Thyroid gland (tissue), 4 donors: Measurements from ENCODE around the gene NAALADL2. TPM values are rescaled to one million over a fixed set of nuclear protein-coding genes. Genes with fewer than 3 reads are reported as not detected.

ENCODE experiments used
- DNase-seq, 2 donors: peaks; one replicate each; pipeline ENCODE4 v3.0.0-alpha.2; 2019
- H3K27ac ChIP-seq, 3 donors: fragments of 200-600 bp; sonication (generic); 1 replicate in 2 of 3; 2 replicates in 1 of 3; pipeline ENCODE4 v1.5.1; 2016 to 2019; ENCODE audit warnings: mild to moderate bottlenecking in 1 of 3, moderate library complexity in 1 of 3
- H3K27me3 ChIP-seq: fragments of 200-600 bp; sonication (generic); one replicate; pipeline ENCODE4 v1.5.1; 2019
- H3K36me3 ChIP-seq, 2 donors: fragments of 200-600 bp; sonication (generic); one replicate each; pipeline ENCODE4 v1.5.1; 2016 to 2019
- H3K4me1 ChIP-seq, 2 donors: fragments of 200-600 bp; sonication (generic); one replicate each; pipeline ENCODE4 v1.5.1; 2017 to 2019
- H3K4me3 ChIP-seq, 3 donors: fragments of 200-600 bp; sonication (generic); replicated peaks in 1 of 3; 1 replicate in 2 of 3; 2 replicates in 1 of 3; pipeline ENCODE4 v1.5.1; 2016; ENCODE audit warnings: mild to moderate bottlenecking in 1 of 3
- H3K9me3 ChIP-seq: fragments of 200-600 bp; sonication (generic); one replicate; pipeline ENCODE4 v1.5.1; 2017
- POLR2A ChIP-seq, 2 donors: fragments of 450-650 bp; IDR thresholded peaks; one replicate each; pipeline ENCODE4 v1.6.1; 2017; ENCODE audit warnings: antibody characterized with exemption in 2 of 2, mild to moderate bottlenecking in 2 of 2, moderate library complexity in 1 of 2
- WGBS, 2 donors: methylation state at CpG; one replicate each; pipeline ENCODE4 v1.1.5; 2017; 5-methylcytosine and 5-hydroxymethylcytosine counted together
- intact Hi-C: fragments of 100-400 bp; cut with DNase I; formaldehyde crosslinking; loops from one replicate; pipeline ENCODE4 v1.15.1; 2023
- total RNA-seq, 4 donors: library from RNA; depleted of rRNA; stranded (reverse); fragments of >200 nt; gene quantifications; one replicate each; pipeline ENCODE4 v1.2.3, GENCODE V29; 2016
- TF ChIP-seq, protein P1 (sequence below), 6 experiments: fragments of 200-600 bp in 3 of 6; fragments of 450-650 bp in 3 of 6; sonication (generic) in 3 of 6; IDR thresholded peaks; one replicate each; pipeline ENCODE4 v1.5.1; 2016 to 2019; ENCODE audit warnings: antibody characterized with exemption in 6 of 6, mild to moderate bottlenecking in 2 of 6, inconsistent platforms in 1 of 6, moderate library complexity in 1 of 6

NAALADL2 gene
- total RNA-seq, 4 donors from 2014 or later: 7.6 to 14.7 (median 9.0) TPM

DNA sequence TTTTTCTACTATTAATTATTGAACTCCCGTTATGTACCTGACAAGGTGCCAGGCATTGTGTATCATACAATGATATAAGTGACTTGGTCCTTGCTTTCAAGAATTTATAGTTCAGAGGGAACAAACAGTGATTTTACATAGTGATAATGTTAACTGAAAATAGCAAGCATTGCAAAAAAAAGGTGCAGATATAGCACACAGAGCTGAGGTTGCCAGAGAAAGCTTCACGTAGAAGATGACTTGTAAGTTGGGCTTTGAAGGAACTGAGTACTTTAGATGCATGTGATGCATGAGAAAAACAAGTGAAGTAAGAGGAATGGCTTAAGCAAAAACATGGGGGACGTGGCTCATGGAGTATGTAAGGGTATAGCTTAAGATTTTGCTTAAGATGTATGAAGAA is 584.5 kb downstream of the NAALADL2 start:
- no peak for TF ChIP-seq POLR2A (IDR thresholded peaks at IDR 0.05)
- TF ChIP-seq, protein P1, sequence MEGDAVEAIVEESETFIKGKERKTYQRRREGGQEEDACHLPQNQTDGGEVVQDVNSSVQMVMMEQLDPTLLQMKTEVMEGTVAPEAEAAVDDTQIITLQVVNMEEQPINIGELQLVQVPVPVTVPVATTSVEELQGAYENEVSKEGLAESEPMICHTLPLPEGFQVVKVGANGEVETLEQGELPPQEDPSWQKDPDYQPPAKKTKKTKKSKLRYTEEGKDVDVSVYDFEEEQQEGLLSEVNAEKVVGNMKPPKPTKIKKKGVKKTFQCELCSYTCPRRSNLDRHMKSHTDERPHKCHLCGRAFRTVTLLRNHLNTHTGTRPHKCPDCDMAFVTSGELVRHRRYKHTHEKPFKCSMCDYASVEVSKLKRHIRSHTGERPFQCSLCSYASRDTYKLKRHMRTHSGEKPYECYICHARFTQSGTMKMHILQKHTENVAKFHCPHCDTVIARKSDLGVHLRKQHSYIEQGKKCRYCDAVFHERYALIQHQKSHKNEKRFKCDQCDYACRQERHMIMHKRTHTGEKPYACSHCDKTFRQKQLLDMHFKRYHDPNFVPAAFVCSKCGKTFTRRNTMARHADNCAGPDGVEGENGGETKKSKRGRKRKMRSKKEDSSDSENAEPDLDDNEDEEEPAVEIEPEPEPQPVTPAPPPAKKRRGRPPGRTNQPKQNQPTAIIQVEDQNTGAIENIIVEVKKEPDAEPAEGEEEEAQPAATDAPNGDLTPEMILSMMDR (IDR thresholded peaks at IDR 0.05): no peak
- 87 to 89% methylated on average over 3 of the region's 3 CpGs for WGBS, 2 donors
- no peak for DNase-seq
- Histone ChIP-seq H3K4me3 (no peak overlapping the region), H3K27me3 (no peaks in the 10 kb centered on the region), H3K27ac (no peak overlapping the region), H3K9me3 (no peaks in the 10 kb centered on the region), H3K36me3 (no peaks in the 10 kb centered on the region), H3K4me1 (no peaks in the 10 kb centered on the region)
- intact Hi-C loops: no loop called here

DNA sequence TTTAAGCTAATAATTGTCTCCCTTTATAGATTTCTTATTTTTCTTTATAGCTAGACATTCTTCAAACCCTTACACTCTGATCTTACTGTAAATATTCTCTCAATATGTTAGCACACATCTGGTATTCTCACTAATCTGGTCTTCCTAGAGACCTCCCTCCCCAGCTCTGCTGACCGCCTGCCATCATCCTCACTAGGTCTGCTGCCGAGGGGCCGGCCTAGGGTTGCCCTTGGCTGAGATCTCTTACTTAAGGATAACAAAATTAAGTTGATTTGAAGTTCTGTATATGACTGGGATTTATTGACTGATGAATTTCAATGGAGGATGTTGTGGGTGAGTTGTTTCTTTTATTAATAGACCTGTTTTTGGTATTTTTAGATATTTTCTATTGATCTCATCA is 586.6 kb downstream of the NAALADL2 start:
- no peaks in the 10 kb centered on the region for H3K4me1 ChIP-seq
- no peak for TF ChIP-seq POLR2A (IDR thresholded peaks at IDR 0.05)
- TF ChIP-seq, protein P1 (IDR thresholded peaks at IDR 0.05): no peak
- 94 to 95% methylated on average over 3 of the region's 3 CpGs for WGBS, 2 donors
- no peak for DNase-seq
- no peak overlapping the region for H3K27ac ChIP-seq
- no peaks in the 10 kb centered on the region for H3K27me3 ChIP-seq
- H3K4me3 ChIP-seq: no peak overlapping the region
- H3K9me3 ChIP-seq: no peaks in the 10 kb centered on the region
- intact Hi-C loops: no loop called here
- no peaks in the 10 kb centered on the region for H3K36me3 ChIP-seq

DNA sequence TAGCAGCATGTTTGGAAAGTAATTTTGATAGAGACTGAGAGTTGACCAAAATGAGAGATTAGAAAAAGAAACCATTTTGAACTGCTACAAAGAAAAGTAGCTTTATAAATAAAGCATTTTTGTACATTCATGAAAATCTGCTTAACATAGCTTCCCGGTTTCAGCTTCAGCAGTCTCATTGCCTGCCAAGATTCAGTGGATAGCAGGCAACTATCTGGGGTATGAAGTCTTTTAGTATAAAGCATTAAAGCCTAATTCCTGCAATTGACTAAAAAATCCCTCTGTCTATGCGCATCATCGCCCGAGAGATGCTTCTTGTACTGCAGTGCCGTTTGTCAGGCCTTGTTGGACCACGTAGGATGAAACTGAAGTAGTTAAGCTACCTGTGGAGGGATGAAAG is 588.4 kb downstream of the NAALADL2 start:
- intact Hi-C loops: no loop called here
- Histone ChIP-seq H3K4me1 (no peaks in the 10 kb centered on the region), H3K9me3 (peaks cover 3% of the 10 kb centered on the region), H3K4me3 (no peak overlapping the region), H3K27ac (no peak overlapping the region), H3K27me3 (no peaks in the 10 kb centered on the region), H3K36me3 (no peaks in the 10 kb centered on the region)
- no peak for DNase-seq
- TF ChIP-seq POLR2A (IDR thresholded peaks at IDR 0.05): no peak
- TF ChIP-seq, protein P1 (IDR thresholded peaks at IDR 0.05): no peak
- WGBS, 2 donors: 82% methylated on average over 6 of the region's 6 CpGs

DNA sequence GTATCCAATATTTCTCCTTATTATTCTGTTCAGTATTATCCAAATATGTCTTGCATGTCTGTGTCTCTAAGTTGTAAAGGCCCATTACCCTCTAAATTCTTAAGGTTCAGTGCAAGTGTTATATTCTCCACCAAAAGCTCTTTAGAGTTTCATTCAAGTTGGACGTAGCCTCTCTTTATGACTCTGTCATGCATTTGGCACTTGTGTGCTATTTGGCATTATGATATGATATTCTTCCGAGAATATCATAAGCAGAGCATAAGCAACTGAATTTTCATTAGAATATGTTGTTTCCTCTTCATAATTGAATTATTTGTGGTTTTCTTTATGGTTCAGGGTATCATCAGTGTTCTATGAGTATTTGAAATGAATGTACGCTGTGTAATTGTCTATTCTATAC is 594.2 kb downstream of the NAALADL2 start:
- no peaks in the 10 kb centered on the region for H3K36me3 ChIP-seq
- H3K27ac ChIP-seq: no peak overlapping the region
- 93 to 95% methylated on average over 3 of the region's 3 CpGs for WGBS, 2 donors
- TF ChIP-seq, protein P1 (IDR thresholded peaks at IDR 0.05): no peak
- no peak for TF ChIP-seq POLR2A (IDR thresholded peaks at IDR 0.05)
- intact Hi-C loops: no loop called here
- no peaks in the 10 kb centered on the region for H3K27me3 ChIP-seq
- no peak for DNase-seq
- no peaks in the 10 kb centered on the region for H3K4me1 ChIP-seq
- peaks cover 3% of the 10 kb centered on the region for H3K9me3 ChIP-seq
- H3K4me3 ChIP-seq: no peak overlapping the region

DNA sequence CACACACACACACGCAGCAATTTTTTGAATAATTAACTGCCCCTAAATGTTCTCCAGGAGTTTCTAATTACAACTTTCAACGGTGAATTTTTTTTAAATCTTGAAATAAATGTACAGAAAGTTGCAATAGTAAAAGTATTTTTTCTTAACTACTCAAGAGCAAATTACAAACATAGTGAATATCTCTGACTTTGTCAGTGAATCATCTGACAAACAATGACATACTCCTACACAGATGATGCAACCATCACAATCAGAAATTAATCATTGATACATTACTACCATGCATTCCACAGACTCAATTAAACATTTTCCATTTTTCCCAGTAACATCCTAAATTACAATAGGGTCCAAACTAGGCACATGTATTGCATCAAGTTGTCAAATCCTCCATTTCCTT is 597.3 kb downstream of the NAALADL2 start:
- intact Hi-C loops: no loop called here
- TF ChIP-seq, protein P1 (IDR thresholded peaks at IDR 0.05): no peak
- no peak for TF ChIP-seq POLR2A (IDR thresholded peaks at IDR 0.05)
- H3K4me1 ChIP-seq: no peaks in the 10 kb centered on the region
- no peaks in the 10 kb centered on the region for H3K9me3 ChIP-seq
- no peak overlapping the region for H3K27ac ChIP-seq
- 79 to 91% methylated on average over 2 of the region's 2 CpGs for WGBS, 2 donors
- no peaks in the 10 kb centered on the region for H3K27me3 ChIP-seq
- no peaks in the 10 kb centered on the region for H3K36me3 ChIP-seq
- DNase-seq: no peak
- H3K4me3 ChIP-seq: no peak overlapping the region
